Gastroesophageal sphincter (tissue), 3 donors: Measurements from ENCODE around the gene TRABD2B.

Source experiments
- CTCF ChIP-seq, 4 experiments: fragments of 200-600 bp in 2 of 4; fragments of 450-650 bp in 2 of 4; sonication (generic) in 1 of 4; IDR thresholded peaks; one replicate each; pipeline ENCODE4 v1.5.1; 2017 to 2019; ENCODE audit warnings: antibody characterized with exemption in 4 of 4, mild to moderate bottlenecking in 2 of 4, moderate library complexity in 2 of 4
- POLR2A ChIP-seq, 2 donors: fragments of 450-650 bp; IDR thresholded peaks; one replicate each; pipeline ENCODE4 v1.6.1; 2017; ENCODE audit warnings: antibody characterized with exemption in 2 of 2, mild to moderate bottlenecking in 2 of 2, moderate library complexity in 1 of 2
- POLR2AphosphoS5 ChIP-seq: sonication (generic); formaldehyde crosslinking; IDR thresholded peaks from one replicate; pipeline ENCODE4 v1.6.1; 2017; ENCODE audit warnings: antibody characterized with exemption

DNA sequence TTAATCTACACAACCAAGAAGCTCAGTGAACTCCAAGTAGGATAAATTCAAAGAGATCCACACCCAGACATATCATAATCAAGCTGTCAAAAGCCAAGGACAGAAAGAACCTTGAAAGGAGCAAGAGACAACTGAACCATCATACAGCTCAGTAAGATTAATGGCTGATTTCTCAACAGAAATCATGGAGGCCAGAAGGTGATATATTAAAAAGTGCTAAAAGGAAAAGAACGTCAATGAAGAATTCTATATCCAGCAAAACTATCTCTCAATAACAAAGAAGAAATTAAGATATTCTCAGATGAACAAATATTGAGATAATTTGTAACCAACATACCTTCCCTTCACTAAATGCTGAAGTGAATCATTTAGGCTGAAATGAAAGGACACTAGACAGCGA, 161.8 kb downstream of the TRABD2B start:
- TF ChIP-seq CTCF (IDR thresholded peaks at IDR 0.05) (no peak), POLR2A (IDR thresholded peaks at IDR 0.05) (no peak), POLR2AphosphoS5 (no peak)
